Posterior cingulate gyrus (tissue), 11 donors: ENCODE measurements around the gene SORT1.
"Not testable (repeated sequence)": the region's sequence is repeated elsewhere in the genome, so short reads cannot be mapped to it uniquely, and the experiment has no call there.

Experiments used
- DNase-seq, 10 donors: peaks; one replicate each; pipeline versions ENCODE4 v3.0.0 to v3.0.0-alpha.2; 2020 to 2021; ENCODE audit warnings: mixed read lengths in 3 of 10
- intact Hi-C: fragments of 100-400 bp; cut with DNase I; formaldehyde crosslinking; loops from one replicate; pipeline ENCODE4 v1.15.1; 2023

Gene SORT1

DNA sequence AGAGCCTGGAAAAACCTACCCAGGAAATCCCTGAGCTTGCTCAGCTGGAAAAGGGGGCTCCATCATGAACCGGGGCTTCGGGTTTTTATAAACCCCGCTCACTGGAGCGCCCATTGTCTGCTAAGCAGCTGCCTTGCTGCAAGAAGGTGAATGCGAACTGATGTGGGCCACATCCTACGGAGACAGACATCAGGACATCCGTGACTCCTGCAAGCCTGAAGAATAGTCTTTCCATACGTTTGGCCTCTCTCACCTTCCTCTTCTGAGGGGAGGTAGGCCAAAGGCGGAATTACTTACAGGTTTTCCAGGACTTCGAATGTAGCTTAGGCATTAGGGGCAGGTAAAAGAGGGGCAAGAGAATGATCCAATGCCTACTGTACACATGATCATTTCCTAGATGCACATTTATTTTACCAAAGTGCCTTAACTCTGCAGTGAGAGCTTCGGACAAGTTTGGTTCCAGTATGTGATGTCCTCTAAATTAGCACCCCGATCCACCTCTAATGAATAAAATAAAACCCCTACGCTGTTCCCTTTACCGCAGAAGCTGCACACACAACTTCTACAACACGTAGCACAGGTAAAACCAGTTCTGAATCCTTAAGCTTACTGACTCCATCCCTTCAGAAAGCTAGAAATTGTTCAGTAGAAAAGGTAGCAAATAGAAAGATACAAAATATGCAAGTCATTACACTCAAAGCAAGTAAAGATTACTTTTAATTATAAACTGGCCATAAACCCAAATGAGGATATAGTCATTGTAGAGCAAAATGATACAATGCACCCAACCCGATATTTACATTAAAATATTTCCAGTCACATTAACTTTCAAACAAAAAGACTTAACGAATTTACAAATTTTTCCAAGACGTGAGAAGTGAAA lies 866 bp upstream of the SORT1 start:
- intact Hi-C loops: loop anchor here (1.0 to 10.0 kb wide), 4 partner anchors 84 to 198 kb away; partner anchors contain the start of gene PSRC1
- peak in 1 of 10 donors; percentile 20 for DNase-seq

DNA sequence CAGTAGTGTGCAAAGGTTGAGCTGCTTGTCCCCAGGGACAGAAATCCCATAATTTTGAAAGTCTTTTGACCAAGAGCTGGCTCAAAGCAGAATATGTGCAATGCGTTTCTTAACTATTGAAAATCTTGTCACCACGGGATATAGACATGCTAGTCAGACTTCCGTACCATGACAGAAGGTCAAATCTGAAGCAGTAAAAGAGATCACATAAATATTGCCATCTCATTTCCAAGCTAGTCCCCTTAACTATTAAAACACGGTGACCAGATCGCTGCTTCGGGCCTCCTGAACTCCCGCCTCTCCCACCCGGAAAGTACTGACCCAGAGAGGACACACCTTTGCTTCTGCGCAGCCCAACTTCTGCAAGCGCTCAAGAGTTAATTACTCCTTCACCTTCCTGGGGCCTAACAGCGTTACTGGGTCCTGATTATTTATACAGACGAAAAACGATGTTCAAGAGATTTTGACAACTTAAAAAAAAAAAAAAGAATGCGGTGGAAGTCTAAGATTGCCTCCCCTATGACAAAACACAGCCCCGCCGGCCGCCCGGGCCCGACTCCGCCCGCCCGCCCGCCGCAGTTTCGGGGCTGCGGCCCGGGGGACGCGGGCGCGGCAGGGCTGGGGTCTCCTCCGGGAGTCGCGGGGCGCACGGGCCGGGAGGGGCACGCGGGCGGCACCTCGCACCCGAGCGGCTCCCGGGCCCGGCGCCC lies 692 bp downstream of the SORT1 start:
- DNase-seq: no peak
- intact Hi-C loops: loop anchor here (1.0 to 10.0 kb wide), 3 partner anchors 82 to 135 kb away; no protein-coding TSS in a partner anchor

GRCh38 chr1:109396513-109396839 lies 1.2 kb downstream of the SORT1 start:
- peak in 2 of 10 donors; percentile 16 to 52 for DNase-seq
- intact Hi-C loops: loop anchor here (5.0 to 10.0 kb wide), 2 partner anchors 82 to 134 kb away; no protein-coding TSS in a partner anchor

- intact Hi-C loops: loop anchor here (5.0 to 10.0 kb wide), 2 partner anchors 81 to 134 kb away; no protein-coding TSS in a partner anchor
- DNase-seq: no peak
These were observed 1.9 kb downstream of the SORT1 start for GRCh38 chr1:109395602-109396512.

DNA sequence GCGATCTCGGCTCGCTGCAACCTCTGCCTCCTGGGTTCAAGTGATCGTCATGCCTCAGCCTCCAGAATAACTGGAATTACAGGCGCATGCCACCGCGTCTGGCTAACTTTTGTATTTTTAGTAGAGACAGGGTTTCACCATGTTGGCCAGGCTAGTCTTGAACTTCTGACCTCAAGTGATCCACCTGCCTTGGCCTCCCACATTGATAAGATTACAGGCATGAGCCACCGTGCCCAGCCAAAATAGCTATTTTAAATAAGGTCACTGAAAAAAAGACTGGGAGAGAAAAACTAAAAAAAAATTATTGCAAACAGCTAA lies 2.5 kb downstream of the SORT1 start:
- DNase-seq: not testable (repeated sequence)
- intact Hi-C loops: loop anchor here (5.0 to 10.0 kb wide), 2 partner anchors 80 to 133 kb away; no protein-coding TSS in a partner anchor

DNA sequence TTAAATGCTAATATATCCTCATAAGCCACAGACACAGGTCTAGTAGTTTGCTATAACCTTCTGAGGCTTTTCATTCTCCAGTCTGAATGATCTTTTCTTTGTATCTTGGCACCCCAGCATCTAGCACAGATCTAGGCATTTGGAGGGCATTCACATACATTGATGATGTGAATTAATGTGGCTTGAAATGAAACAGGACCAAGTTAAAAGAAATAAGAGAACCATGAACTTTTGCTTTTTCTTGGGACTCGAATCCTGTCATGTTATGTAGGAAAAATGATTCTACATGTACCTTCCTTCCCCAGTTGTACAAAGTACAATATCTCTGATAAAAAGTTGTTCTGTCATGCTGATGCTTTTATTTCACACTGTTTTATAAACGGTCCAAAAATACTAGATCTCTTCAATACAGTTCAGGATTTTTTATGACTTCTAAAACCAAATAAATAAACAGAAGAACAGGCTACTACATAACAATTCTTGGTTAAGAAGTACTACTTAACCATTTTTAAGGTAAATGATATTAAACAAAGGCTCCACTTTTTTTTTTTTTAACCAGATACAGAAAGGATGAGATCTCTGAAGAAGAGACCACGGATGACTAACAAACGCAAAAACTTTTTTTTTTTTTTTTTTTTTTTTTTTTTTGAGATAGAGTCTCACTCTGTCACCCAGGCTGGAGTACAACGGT lies 3.0 kb downstream of the SORT1 start:
- DNase-seq: no peak
- intact Hi-C loops: loop anchor here (5.0 to 10.0 kb wide), 2 partner anchors 80 to 132 kb away; no protein-coding TSS in a partner anchor

- no peak for DNase-seq
- intact Hi-C loops: loop anchor here (10.0 kb wide), 1 partner anchor 79 kb away; no protein-coding TSS in a partner anchor
These were observed 4.0 kb downstream of the SORT1 start for GRCh38 chr1:109393617-109394233.

GRCh38 chr1:109392788-109393616 lies 4.7 kb downstream of the SORT1 start:
- peak; percentile 54 to 95 (median 70) for DNase-seq
- intact Hi-C loops: loop anchor here (10.0 kb wide), 1 partner anchor 78 kb away; no protein-coding TSS in a partner anchor

GRCh38 chr1:109392037-109392787 lies 5.5 kb downstream of the SORT1 start:
- DNase-seq: peak in 5 of 10 donors; percentile 47 to 90 (median 52)

GRCh38 chr1:109391626-109392025 lies 6.1 kb downstream of the SORT1 start:
- DNase-seq: no peak
- intact Hi-C loops: loop anchor here (10.0 kb wide), 1 partner anchor 77 kb away; no protein-coding TSS in a partner anchor

More at GRCh38 chr1:109392037-109392787, 5.5 kb downstream of the SORT1 start:
- intact Hi-C loops: loop anchor here (10.0 kb wide), 1 partner anchor 77 kb away; no protein-coding TSS in a partner anchor

DNA sequence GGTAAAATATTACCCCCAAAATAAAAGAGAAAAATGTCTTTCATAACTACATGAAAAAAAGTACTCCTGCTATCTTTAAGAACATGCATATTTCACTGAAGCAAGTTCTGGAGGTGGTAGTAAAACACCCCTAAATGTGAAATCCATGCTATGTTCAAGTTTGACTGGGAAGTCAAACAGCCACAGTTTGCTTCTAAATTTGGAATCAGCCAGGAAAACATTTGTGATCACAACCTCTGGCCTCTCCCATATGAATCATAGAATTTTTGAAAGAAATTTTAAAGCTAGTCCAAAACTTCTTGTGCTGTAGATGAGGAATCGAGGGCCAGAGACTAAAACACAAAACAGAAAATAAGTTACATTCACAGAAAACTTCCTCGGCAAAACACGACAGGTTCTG lies 6.6 kb downstream of the SORT1 start:
- intact Hi-C loops: loop anchor here (10.0 kb wide), 1 partner anchor 76 kb away; no protein-coding TSS in a partner anchor
- no peak for DNase-seq

GRCh38 chr1:109389638-109390341 lies 7.9 kb downstream of the SORT1 start:
- intact Hi-C loops: loop anchor here (10.0 kb wide), 1 partner anchor 75 kb away; no protein-coding TSS in a partner anchor
- DNase-seq: no peak

DNA sequence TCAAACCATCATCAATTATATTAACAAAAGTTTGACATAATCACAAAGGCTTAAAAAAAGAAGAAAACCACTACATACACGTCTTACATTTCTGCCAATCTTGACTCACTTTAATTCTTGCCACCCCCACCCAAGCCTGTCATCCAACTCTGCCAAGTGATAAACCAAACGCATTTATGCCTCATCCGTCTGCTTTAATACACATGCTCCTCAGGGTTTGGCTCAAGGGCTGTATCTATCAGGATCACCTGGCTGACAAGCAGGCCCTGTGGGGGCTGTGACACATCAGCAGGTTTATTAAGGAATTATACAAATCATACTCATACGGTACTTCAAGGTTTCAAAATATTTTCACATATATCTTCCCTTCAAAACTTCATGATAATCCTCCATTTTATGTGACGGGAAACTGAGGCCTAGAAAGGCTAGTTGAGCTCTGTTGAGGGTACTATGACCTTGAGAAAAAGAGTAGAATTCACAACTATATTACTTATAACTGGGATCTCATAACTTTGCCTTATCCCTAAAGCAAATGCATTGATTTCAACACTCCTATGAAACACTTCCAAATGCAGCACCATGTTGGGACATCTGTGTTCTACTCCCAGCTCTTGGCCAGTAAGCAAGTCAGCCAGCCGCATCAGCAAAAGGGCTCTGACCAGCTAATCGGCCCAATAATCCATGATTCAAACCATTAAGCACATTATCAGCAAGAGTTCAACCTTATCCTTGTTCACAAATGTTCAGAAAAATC lies 8.7 kb downstream of the SORT1 start:
- DNase-seq: no peak
- intact Hi-C loops: no loop called here

DNA sequence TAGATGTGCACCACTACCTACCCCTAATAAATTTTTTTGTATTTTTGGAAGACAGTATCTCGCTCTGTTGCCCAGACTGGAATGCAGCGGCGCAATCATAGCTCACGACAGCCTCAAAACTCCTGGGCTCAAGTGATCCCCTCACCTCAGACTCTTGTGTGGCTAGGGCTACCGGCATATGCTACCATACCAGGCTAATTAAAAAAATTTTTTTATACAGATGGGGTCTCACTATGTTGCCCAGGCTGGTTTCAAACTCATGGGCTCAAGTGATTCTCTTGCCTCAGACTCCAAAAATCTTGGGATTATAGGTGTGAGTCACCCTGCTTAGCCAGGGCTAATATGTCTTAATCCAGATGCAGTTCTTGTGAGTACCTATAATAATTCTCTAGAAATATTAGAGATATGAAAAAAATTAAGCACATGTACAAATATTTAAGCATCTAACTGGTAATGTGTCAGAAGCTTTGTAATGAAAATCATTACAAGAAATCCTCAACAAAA lies 9.5 kb downstream of the SORT1 start:
- intact Hi-C loops: no loop called here
- no peak for DNase-seq

DNA sequence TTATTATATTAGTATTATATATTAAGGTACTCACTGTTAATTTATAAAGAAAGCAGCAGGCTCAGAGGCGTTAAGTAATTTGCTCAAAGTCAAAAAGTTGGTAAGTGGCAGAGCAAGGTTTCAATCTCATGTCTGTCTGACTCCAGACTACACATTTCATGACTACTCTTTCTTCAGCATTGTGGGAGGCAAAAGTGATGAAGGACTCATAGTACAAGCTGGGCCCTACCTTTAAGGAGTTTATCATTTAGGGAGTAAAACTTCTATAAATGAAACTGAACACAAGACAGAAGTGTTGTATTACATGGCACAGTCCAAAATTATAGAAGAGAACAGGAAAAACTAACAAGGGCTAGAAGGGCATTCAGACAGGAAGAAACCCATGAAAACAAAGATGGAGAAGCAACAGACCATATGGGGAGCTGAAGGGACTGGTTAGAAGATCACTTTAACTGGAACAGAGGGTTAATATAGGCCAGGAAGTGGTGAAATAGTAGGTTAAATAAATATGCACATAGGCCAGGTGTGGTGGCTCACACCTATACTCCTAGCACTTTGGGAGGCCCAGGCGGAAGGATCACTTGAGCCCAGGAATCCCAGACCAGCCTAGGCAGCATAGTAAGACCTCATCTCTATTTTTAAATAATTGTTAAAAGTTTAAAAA lies 11.5 kb downstream of the SORT1 start:
- intact Hi-C loops: no loop called here
- DNase-seq: no peak
